Neutrophil (primary cell): ENCODE data around the gene ZNF804B.

Experiments
- H3K27ac ChIP-seq: fragments of 200-600 bp; sonication (generic); 2 replicates; pipeline ENCODE4 v1.5.1; 2016; ENCODE audit warnings: mild to moderate bottlenecking, moderate library complexity
- H3K27me3 ChIP-seq: fragments of 200-600 bp; sonication (generic); 2 replicates; pipeline ENCODE4 v1.6.0; 2016; ENCODE audit warnings: mild to moderate bottlenecking
- H3K36me3 ChIP-seq: fragments of 200-600 bp; sonication (generic); 2 replicates; pipeline ENCODE4 v1.5.1; 2017
- H3K4me1 ChIP-seq, 2 experiments: fragments of 200-600 bp in 1 of 2; sonication (generic) in 1 of 2; 1 replicate in 1 of 2; 2 replicates in 1 of 2; pipeline versions ENCODE4 v1.5.1 to v1.6.1; 2013 to 2016; ENCODE audit warnings: low read depth in 1 of 2, low read length in 1 of 2, mild to moderate bottlenecking in 1 of 2, moderate library complexity in 1 of 2; ENCODE audit not compliant: control insufficient read depth in 1 of 2, insufficient read depth in 1 of 2
- H3K4me3 ChIP-seq, 2 experiments: fragments of 200-600 bp in 1 of 2; sonication (generic) in 1 of 2; 1 replicate in 1 of 2; 2 replicates in 1 of 2; pipeline ENCODE4 v1.5.1; 2013 to 2016; ENCODE audit warnings: low read depth in 1 of 2, low read length in 1 of 2, mild to moderate bottlenecking in 1 of 2, moderate library complexity in 1 of 2
- H3K9me3 ChIP-seq: fragments of 200-600 bp; sonication (generic); 2 replicates; pipeline ENCODE4 v1.5.1; 2016
- TF ChIP-seq, protein P1 (sequence below): fragments of 200-600 bp; sonication (generic); IDR thresholded peaks from 2 replicates; pipeline ENCODE4 v1.5.1; 2016; ENCODE audit warnings: antibody characterized with exemption

ZNF804B gene

GRCh38 chr7:88795553-88795952 is 36.1 kb downstream of the ZNF804B start, which contains the start of gene TEX47:
TSS of gene TEX47 (minus strand) at chr7:88795737. CDS start at chr7:88794942, 795 bp downstream.
- H3K9me3 ChIP-seq = no peaks in the 10 kb centered on the region
- no peaks in the 10 kb centered on the region for H3K27me3 ChIP-seq
- H3K36me3 ChIP-seq = no peaks in the 10 kb centered on the region
- H3K4me3 ChIP-seq = no peak within 1 kb of the TSS
- no peaks in the 10 kb centered on the region for H3K4me1 ChIP-seq
- TF ChIP-seq, protein P1, sequence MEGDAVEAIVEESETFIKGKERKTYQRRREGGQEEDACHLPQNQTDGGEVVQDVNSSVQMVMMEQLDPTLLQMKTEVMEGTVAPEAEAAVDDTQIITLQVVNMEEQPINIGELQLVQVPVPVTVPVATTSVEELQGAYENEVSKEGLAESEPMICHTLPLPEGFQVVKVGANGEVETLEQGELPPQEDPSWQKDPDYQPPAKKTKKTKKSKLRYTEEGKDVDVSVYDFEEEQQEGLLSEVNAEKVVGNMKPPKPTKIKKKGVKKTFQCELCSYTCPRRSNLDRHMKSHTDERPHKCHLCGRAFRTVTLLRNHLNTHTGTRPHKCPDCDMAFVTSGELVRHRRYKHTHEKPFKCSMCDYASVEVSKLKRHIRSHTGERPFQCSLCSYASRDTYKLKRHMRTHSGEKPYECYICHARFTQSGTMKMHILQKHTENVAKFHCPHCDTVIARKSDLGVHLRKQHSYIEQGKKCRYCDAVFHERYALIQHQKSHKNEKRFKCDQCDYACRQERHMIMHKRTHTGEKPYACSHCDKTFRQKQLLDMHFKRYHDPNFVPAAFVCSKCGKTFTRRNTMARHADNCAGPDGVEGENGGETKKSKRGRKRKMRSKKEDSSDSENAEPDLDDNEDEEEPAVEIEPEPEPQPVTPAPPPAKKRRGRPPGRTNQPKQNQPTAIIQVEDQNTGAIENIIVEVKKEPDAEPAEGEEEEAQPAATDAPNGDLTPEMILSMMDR = no peak
- no peak within 1 kb of the TSS for H3K27ac ChIP-seq

- Histone ChIP-seq H3K27me3 (no peaks in the 10 kb centered on the region), H3K9me3 (no peaks in the 10 kb centered on the region)
These were observed 41.5 kb downstream of the ZNF804B start for GRCh38 chr7:88801046-88801445.

GRCh38 chr7:88806280-88807037 is 47.0 kb downstream of the ZNF804B start:
- TF ChIP-seq, protein P1 = no peak
- no peaks in the 10 kb centered on the region for H3K36me3 ChIP-seq

More at GRCh38 chr7:88801046-88801445, 41.5 kb downstream of the ZNF804B start:
- Histone ChIP-seq H3K36me3 (no peaks in the 10 kb centered on the region), H3K4me1 (no peaks in the 10 kb centered on the region), H3K4me3 (no peak overlapping the region), H3K27ac (no peak overlapping the region)
- TF ChIP-seq, protein P1 = no peak

DNA sequence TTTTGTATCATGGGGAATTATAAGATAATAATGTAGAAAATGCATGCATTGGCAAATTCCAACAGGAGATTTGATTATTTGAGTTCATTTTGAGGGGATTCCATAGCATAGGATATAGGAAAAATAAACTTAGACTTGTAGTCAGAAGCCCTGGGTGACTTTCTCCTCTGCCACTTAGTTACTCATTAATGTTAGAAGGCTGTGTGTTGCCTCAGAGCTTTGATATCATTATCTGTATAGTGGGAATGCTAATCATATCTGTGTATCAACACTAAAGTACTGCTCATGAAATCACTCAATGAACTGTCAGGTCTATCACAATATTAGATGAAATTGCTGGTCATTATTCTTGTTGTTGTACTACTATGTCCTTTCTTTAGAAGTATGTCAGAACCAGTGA is 59.1 kb downstream of the ZNF804B start:
- Histone ChIP-seq H3K4me1 (no peaks in the 10 kb centered on the region), H3K27me3 (no peaks in the 10 kb centered on the region), H3K27ac (no peak overlapping the region), H3K36me3 (no peaks in the 10 kb centered on the region), H3K4me3 (no peak overlapping the region), H3K9me3 (no peaks in the 10 kb centered on the region)
- TF ChIP-seq, protein P1 = no peak

More at GRCh38 chr7:88806280-88807037, 47.0 kb downstream of the ZNF804B start:
- Histone ChIP-seq H3K4me1 (no peaks in the 10 kb centered on the region), H3K9me3 (no peaks in the 10 kb centered on the region), H3K27me3 (no peaks in the 10 kb centered on the region), H3K4me3 (no peak overlapping the region), H3K27ac (no peak overlapping the region)

GRCh38 chr7:88826222-88826621 is 66.7 kb downstream of the ZNF804B start:
- H3K27me3 ChIP-seq = no peaks in the 10 kb centered on the region
- H3K4me1 ChIP-seq = no peaks in the 10 kb centered on the region
- no peaks in the 10 kb centered on the region for H3K36me3 ChIP-seq
- no peak overlapping the region for H3K27ac ChIP-seq
- no peak overlapping the region for H3K4me3 ChIP-seq
- TF ChIP-seq, protein P1 = no peak
- no peaks in the 10 kb centered on the region for H3K9me3 ChIP-seq
